Measurements from ENCODE around the gene CEACAM21.

CEACAM21 gene

DNA sequence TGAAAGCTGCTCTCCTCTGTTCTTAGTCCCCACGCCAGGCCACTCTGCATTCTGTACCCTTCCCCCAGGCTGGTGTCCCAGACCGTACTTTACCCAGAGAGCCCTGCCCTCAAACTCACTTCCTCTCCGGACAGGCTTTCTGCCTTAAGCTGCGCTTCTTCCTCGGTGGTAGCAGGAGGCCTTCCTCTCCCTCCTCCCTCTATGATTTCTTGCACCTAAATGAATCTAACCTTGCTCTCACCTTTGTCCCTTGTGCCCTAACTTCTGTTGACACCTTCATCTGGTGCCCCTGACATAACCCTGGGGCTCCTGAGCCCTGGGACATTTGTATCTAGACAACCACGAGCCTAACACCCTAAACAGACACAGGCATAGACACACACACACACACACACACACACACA is 29.6 kb upstream of the CEACAM21 start:
- peak overlapping the region; percentile 30 for H4K8ac ChIP-seq (ENCODE audit: low read depth, low read length)
- no peak overlapping the region for H3K14ac ChIP-seq (ENCODE audit: low read length)
- no peak overlapping the region for H2BK15ac ChIP-seq (ENCODE audit: low read length)
- no peak overlapping the region for H3K18ac ChIP-seq (ENCODE audit: low read length)
- H2BK12ac ChIP-seq (ENCODE audit: low read length), result no peak overlapping the region
- no peak for DNase-seq (ENCODE audit: low spot score)
- no peak overlapping the region for H3K4me2 ChIP-seq (ENCODE audit: insufficient read depth, low read length, poor library complexity, severe bottlenecking)
- no peak overlapping the region for H3K27ac ChIP-seq (replicated peaks; ENCODE audit: low read length)
- H3K27me3 ChIP-seq (ENCODE audit: control insufficient read depth in 3 of 3, insufficient read depth in 3 of 3, low read depth in 1 of 3, low read length in 3 of 3), result no peaks in the 10 kb centered on the region
- H2BK120ac ChIP-seq (ENCODE audit: low read depth, low read length), result no peak overlapping the region
- H3K9ac ChIP-seq (ENCODE audit: low read depth, low read length, poor library complexity), result no peak overlapping the region
- H3K4me3 ChIP-seq (ENCODE audit: low read length in 2 of 2), result no peak overlapping the region
- no peak overlapping the region for H4K91ac ChIP-seq (ENCODE audit: low read depth, low read length, poor library complexity)
- H3K4me1 ChIP-seq (ENCODE audit: control insufficient read depth in 2 of 2, insufficient read depth in 1 of 2, low read depth in 1 of 2, low read length in 2 of 2), result peaks cover 8 to 15% of the 10 kb centered on the region in 2 donors
- peak overlapping the region; percentile 61 for H2AK5ac ChIP-seq (ENCODE audit: low read depth, low read length)
- H3K79me1 ChIP-seq (ENCODE audit: low read depth, low read length), result no peaks in the 10 kb centered on the region
- no peaks in the 10 kb centered on the region for H3K36me3 ChIP-seq (replicated peaks in 1 of 2; ENCODE audit: control insufficient read depth in 2 of 2, insufficient read depth in 2 of 2, low read length in 2 of 2)
- H3K23ac ChIP-seq (ENCODE audit: low read depth, low read length, poor library complexity), result no peak overlapping the region
- H3K9me3 ChIP-seq (replicated peaks in 1 of 2; ENCODE audit: control insufficient read depth in 2 of 2, insufficient read depth in 1 of 2, low read depth in 1 of 2, low read length in 2 of 2), result no peaks in the 10 kb centered on the region
- no peak overlapping the region for H3K4ac ChIP-seq (ENCODE audit: low read length)
- H2AFZ ChIP-seq (ENCODE audit: low read length), result peak overlapping the region; percentile 4
- WGBS, 2 donors (ENCODE audit: extremely low coverage in 2 of 2, insufficient read length in 2 of 2, insufficient replicate concordance in 1 of 2), result no CpG with 5 or more reads among the region's 6 CpGs
- H2BK5ac ChIP-seq (ENCODE audit: low read length), result no peak overlapping the region

DNA sequence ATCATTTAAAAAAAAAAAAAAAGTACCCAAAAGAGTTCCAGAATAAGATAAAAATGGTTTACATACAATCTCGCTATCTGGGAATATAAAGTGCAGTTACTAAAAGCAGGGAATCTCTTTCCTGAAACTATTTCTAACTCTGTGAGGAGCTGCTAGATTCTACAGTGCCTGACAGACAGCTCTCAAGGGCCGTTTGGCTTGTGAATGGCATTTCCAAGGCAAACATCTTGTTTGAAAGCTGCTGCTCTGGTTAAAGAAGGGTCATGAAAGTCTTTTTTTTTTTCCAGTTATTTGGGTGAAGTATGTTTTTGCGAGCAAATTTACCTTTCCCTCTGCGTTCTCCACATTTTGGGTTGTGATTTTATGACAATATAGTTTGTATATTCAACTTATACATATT is 29.0 kb upstream of the CEACAM21 start:
- Histone ChIP-seq H2BK120ac (ENCODE audit: low read depth, low read length) (no peak overlapping the region), H3K14ac (ENCODE audit: low read length) (no peak overlapping the region), H2AK5ac (ENCODE audit: low read depth, low read length) (no peak overlapping the region), H3K4me2 (ENCODE audit: insufficient read depth, low read length, poor library complexity, severe bottlenecking) (no peak overlapping the region), H2BK5ac (ENCODE audit: low read length) (no peak overlapping the region), H2BK15ac (ENCODE audit: low read length) (no peak overlapping the region), H3K23ac (ENCODE audit: low read depth, low read length, poor library complexity) (no peak overlapping the region), H4K91ac (ENCODE audit: low read depth, low read length, poor library complexity) (no peak overlapping the region), H2AFZ (ENCODE audit: low read length) (no peak overlapping the region), H3K4me3 (ENCODE audit: low read length in 2 of 2) (no peak overlapping the region), H4K8ac (ENCODE audit: low read depth, low read length) (no peak overlapping the region), H3K4ac (ENCODE audit: low read length) (no peak overlapping the region), H3K79me1 (ENCODE audit: low read depth, low read length) (no peaks in the 10 kb centered on the region), H3K9me3 (replicated peaks in 1 of 2; ENCODE audit: control insufficient read depth in 2 of 2, insufficient read depth in 1 of 2, low read depth in 1 of 2, low read length in 2 of 2) (no peaks in the 10 kb centered on the region), H3K27me3 (ENCODE audit: control insufficient read depth in 3 of 3, insufficient read depth in 3 of 3, low read depth in 1 of 3, low read length in 3 of 3) (no peaks in the 10 kb centered on the region), H3K9ac (ENCODE audit: low read depth, low read length, poor library complexity) (no peak overlapping the region), H3K18ac (ENCODE audit: low read length) (no peak overlapping the region), H3K36me3 (replicated peaks in 1 of 2; ENCODE audit: control insufficient read depth in 2 of 2, insufficient read depth in 2 of 2, low read length in 2 of 2) (no peaks in the 10 kb centered on the region), H3K4me1 (ENCODE audit: control insufficient read depth in 2 of 2, insufficient read depth in 1 of 2, low read depth in 1 of 2, low read length in 2 of 2) (peaks cover 10 to 15% of the 10 kb centered on the region in 2 donors), H2BK12ac (ENCODE audit: low read length) (no peak overlapping the region), H3K27ac (replicated peaks; ENCODE audit: low read length) (no peak overlapping the region)
- WGBS, 2 donors (ENCODE audit: extremely low coverage in 2 of 2, insufficient read length in 2 of 2, insufficient replicate concordance in 1 of 2), result no CpG with 5 or more reads among the region's 4 CpGs
- no peak for DNase-seq (ENCODE audit: low spot score)

DNA sequence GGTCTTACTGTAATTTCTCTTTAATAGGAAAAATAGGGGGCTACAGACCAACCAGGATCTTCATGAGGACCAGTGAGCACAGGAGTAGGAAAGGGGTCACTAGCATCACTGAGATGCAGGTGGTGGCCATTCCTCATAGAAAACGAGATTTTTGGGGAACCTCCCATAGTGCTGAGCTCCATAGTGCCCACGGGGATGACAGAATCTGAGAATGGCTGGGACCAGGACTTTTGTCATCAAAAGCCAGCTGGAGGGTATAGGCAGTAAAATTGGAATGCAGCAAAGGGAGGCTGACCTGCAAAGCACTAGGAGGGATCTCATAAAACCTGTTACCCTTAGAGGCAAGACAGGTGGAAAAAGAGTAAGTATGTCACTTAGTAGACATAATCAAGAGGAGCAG is 28.4 kb upstream of the CEACAM21 start:
- Histone ChIP-seq H2BK5ac (ENCODE audit: low read length) (no peak overlapping the region), H3K14ac (ENCODE audit: low read length) (no peak overlapping the region), H3K9me3 (replicated peaks in 1 of 2; ENCODE audit: control insufficient read depth in 2 of 2, insufficient read depth in 1 of 2, low read depth in 1 of 2, low read length in 2 of 2) (no peaks in the 10 kb centered on the region), H4K91ac (ENCODE audit: low read depth, low read length, poor library complexity) (no peak overlapping the region), H3K27ac (replicated peaks; ENCODE audit: low read length) (no peak overlapping the region), H2BK15ac (ENCODE audit: low read length) (no peak overlapping the region), H3K4me3 (ENCODE audit: low read length in 2 of 2) (no peak overlapping the region), H3K23ac (ENCODE audit: low read depth, low read length, poor library complexity) (no peak overlapping the region), H3K36me3 (replicated peaks in 1 of 2; ENCODE audit: control insufficient read depth in 2 of 2, insufficient read depth in 2 of 2, low read length in 2 of 2) (no peaks in the 10 kb centered on the region), H2AK5ac (ENCODE audit: low read depth, low read length) (no peak overlapping the region), H4K8ac (ENCODE audit: low read depth, low read length) (no peak overlapping the region), H2BK120ac (ENCODE audit: low read depth, low read length) (no peak overlapping the region), H3K79me1 (ENCODE audit: low read depth, low read length) (no peaks in the 10 kb centered on the region), H3K4me2 (ENCODE audit: insufficient read depth, low read length, poor library complexity, severe bottlenecking) (no peak overlapping the region), H3K9ac (ENCODE audit: low read depth, low read length, poor library complexity) (no peak overlapping the region), H3K4ac (ENCODE audit: low read length) (no peak overlapping the region), H2AFZ (ENCODE audit: low read length) (no peak overlapping the region), H3K18ac (ENCODE audit: low read length) (no peak overlapping the region), H3K27me3 (ENCODE audit: control insufficient read depth in 3 of 3, insufficient read depth in 3 of 3, low read depth in 1 of 3, low read length in 3 of 3) (no peaks in the 10 kb centered on the region), H2BK12ac (ENCODE audit: low read length) (no peak overlapping the region), H3K4me1 (ENCODE audit: control insufficient read depth in 2 of 2, insufficient read depth in 1 of 2, low read depth in 1 of 2, low read length in 2 of 2) (peaks cover 12 to 15% of the 10 kb centered on the region in 2 donors)
- no CpG with 5 or more reads among the region's 2 CpGs for WGBS, 2 donors (ENCODE audit: extremely low coverage in 2 of 2, insufficient read length in 2 of 2, insufficient replicate concordance in 1 of 2)
- DNase-seq (ENCODE audit: low spot score), result no peak

DNA sequence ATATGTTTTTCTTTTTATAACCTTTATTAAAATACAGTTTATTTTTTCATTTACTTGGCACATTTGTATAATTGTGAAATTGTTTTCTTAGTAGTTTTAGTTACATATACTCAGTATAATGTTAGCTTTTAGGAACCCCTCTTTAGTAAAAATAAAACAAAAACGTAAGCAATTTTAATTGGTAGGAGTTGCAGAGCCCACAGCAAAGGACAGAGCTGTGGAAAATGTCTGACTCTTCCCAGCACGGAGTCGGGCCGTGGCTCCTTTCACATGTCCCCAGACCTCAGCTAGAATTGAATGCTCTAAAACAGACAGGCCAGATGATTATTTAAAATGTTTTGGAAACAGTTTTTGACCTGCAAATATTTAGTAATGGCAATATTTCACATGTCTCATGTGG is 27.9 kb upstream of the CEACAM21 start:
- no CpG with 5 or more reads among the region's 4 CpGs for WGBS, 2 donors (ENCODE audit: extremely low coverage in 2 of 2, insufficient read length in 2 of 2, insufficient replicate concordance in 1 of 2)
- no peak overlapping the region for H3K14ac ChIP-seq (ENCODE audit: low read length)
- no peaks in the 10 kb centered on the region for H3K9me3 ChIP-seq (replicated peaks in 1 of 2; ENCODE audit: control insufficient read depth in 2 of 2, insufficient read depth in 1 of 2, low read depth in 1 of 2, low read length in 2 of 2)
- H3K4me3 ChIP-seq (ENCODE audit: low read length in 2 of 2), result no peak overlapping the region
- no peak overlapping the region for H3K9ac ChIP-seq (ENCODE audit: low read depth, low read length, poor library complexity)
- peak overlapping the region; percentile 25 for H2AFZ ChIP-seq (ENCODE audit: low read length)
- no peak overlapping the region for H4K91ac ChIP-seq (ENCODE audit: low read depth, low read length, poor library complexity)
- peaks cover 13 to 15% of the 10 kb centered on the region in 2 donors for H3K4me1 ChIP-seq (ENCODE audit: control insufficient read depth in 2 of 2, insufficient read depth in 1 of 2, low read depth in 1 of 2, low read length in 2 of 2)
- no peak overlapping the region for H2AK5ac ChIP-seq (ENCODE audit: low read depth, low read length)
- no peaks in the 10 kb centered on the region for H3K79me1 ChIP-seq (ENCODE audit: low read depth, low read length)
- H3K27ac ChIP-seq (replicated peaks; ENCODE audit: low read length), result no peak overlapping the region
- no peak overlapping the region for H4K8ac ChIP-seq (ENCODE audit: low read depth, low read length)
- no peak overlapping the region for H2BK120ac ChIP-seq (ENCODE audit: low read depth, low read length)
- no peak overlapping the region for H2BK15ac ChIP-seq (ENCODE audit: low read length)
- no peak overlapping the region for H3K18ac ChIP-seq (ENCODE audit: low read length)
- no peak overlapping the region for H3K23ac ChIP-seq (ENCODE audit: low read depth, low read length, poor library complexity)
- DNase-seq (ENCODE audit: low spot score), result no peak
- H2BK12ac ChIP-seq (ENCODE audit: low read length), result no peak overlapping the region
- H3K36me3 ChIP-seq (replicated peaks in 1 of 2; ENCODE audit: control insufficient read depth in 2 of 2, insufficient read depth in 2 of 2, low read length in 2 of 2), result no peaks in the 10 kb centered on the region
- no peak overlapping the region for H2BK5ac ChIP-seq (ENCODE audit: low read length)
- H3K27me3 ChIP-seq (ENCODE audit: control insufficient read depth in 3 of 3, insufficient read depth in 3 of 3, low read depth in 1 of 3, low read length in 3 of 3), result no peaks in the 10 kb centered on the region
- H3K4ac ChIP-seq (ENCODE audit: low read length), result no peak overlapping the region
- no peak overlapping the region for H3K4me2 ChIP-seq (ENCODE audit: insufficient read depth, low read length, poor library complexity, severe bottlenecking)

Data from neuronal stem cell (in vitro differentiated cells).